ENCODE measurements around the gene RPUSD3.
A peak's percentile ranks its signal among the peaks of the same experiment; 100 is the strongest.
"Not testable (repeated sequence)": the region's sequence is repeated elsewhere in the genome, so short reads cannot be mapped to it uniquely, and the experiment has no call there.

The RPUSD3 gene

DNA sequence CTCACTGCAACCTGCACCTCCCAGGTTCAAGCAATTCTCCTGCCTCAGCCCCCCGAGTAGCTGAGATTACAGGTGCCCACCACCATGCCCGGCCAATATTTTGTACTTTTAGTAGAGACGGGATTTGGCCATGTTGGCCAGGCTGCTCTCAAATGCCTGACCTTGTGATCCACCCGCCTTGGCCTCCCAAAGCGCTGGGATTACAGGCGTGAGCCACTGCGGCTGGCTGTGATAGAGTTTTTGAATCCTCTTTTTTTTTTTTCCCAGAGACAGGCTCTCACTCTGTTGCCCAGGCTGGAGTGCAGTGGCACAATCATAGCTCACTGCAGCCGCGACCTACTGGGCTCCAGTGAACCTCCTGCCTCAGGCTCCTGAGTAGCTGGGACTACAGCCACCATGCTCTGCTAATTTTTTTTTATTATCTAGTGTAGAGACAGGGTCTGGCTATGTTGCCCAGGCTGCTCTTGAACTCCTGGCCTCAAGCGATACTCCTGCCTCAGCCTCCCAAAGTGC is 21.4 kb upstream of the RPUSD3 start:
- not testable (repeated sequence) for DNase-seq (ENCODE audit: low read depth, low spot score)

DNA sequence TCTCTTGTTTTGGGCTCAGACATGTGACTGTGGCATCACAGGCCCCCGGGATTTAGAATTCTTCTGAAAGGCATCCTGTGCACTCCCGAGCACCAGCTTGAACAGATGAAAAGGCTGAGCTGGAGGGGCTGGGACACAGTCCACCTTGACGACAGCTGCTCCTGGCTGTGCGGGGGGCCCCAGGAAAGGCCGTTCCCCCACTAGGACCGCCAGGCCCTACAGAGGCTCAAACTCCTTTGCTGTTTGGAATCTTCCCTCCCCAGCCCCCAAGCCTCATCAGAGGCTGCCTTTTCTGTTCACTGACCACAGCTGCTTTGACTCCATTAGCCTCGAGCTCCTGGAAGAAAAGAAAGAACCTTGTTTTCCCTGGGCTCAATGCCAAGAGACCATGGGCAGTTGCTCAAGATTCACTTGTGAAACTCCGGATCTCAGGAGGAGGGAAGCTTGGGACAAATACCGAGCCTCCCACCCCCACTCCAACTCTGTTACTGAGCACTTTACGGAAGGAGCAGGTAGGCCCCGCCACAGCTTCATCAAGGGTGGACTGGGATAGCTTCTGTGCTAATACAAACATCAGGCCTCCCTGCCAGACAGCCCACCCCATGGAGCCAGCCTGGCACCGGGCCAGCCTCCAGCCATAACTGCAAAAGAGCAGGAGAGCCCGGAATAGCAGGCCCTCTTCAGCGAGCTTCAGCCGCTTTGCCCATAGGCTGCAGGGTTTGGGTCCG is 20.6 kb upstream of the RPUSD3 start:
- no peak for DNase-seq (ENCODE audit: low read depth, low spot score)

DNA sequence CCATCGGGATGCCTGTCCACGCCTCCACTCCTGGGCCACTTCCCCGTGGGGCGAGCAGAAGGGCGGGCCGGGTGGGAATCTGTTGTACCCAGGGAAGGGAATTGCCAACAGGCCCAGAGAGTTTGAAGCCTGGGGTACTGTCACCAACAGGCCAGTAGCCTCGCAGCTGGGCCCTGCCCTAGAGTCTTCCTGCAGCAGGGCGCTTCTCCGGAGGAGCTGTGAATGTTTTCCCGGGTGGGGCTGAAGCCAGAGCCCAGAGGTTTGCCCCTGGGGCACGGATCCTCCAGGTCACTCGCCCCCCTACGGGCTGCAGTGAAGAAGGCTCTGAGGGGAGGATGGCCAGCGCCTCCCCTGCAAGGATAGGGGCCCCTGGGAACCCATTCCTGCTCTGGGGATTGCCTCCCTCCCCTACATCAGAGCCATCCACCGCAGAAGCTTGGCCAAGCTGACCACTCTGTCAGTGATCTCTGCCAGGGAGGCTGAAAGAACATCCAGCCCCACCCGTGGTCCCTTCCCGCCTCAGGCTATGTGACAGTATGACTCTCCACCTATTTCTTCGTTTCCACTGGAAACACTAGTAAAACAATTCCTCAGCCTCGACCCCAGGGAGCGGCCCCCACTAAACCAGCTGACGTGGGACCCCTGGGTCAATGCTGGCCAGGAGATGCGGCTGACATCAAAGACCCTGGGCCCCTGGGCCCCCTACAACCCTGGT is 19.4 kb upstream of the RPUSD3 start:
- no peak for DNase-seq (ENCODE audit: low read depth, low spot score)

DNA sequence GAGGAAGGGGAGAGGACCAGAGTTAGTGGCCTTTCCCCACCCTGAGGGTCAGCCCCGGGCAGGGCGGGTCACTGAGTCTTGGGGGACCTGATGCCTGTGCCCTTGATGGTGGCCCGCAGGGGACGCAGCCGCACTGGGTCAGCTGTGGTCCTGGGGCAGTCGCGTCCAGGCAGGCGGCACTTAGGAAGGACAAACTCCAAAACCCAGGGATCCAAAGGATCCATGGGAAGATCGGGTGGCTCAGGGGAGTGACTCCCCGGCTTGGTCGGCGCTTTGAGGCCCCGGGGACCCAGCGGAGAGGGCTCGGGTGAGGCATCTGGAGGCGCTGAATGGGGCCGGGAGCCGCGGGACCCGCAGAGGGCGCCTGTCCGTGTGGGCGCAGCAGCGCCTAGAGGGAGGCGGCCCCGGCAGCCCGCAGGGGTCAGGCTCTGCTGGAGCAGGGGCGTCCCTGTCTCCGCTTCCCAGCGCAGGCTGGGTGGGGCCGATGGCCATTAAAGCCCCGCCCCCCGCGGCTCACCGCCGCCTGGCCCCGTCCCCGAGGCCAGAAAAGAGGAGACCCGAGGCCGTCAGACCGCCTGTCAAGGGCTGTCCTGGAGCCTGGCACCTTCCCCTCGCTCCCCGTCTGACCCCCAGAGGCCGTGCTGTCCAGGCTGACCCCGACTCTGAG is 18.7 kb upstream of the RPUSD3 start:
- peak; percentile 88 for DNase-seq (ENCODE audit: low read depth, low spot score)

DNA sequence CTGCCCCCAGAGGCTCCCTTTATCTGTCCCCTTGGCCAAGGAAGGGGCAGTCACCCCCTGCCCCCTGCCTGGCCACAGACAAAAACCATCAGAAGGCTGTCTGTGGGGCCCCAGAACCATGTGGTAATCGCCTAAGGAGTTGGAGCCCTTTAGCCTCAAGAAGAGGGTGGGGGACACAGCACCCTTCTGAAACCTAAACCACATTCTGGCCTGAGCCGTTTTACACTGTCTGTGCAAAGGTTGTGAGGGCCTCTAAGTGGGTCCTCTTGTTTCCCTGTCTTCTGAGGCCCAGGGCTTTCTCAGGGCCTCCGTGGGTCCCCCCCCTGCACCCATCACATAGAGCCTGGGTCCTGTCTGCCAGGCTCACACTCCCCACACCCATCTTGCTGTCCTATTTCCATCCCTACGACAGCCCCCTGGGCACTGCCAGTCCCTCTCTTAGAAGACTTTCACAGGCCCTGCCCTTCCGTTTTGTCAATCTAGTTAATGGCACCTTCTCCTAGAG is 17.9 kb upstream of the RPUSD3 start:
- no peak for DNase-seq (ENCODE audit: low read depth, low spot score)

DNA sequence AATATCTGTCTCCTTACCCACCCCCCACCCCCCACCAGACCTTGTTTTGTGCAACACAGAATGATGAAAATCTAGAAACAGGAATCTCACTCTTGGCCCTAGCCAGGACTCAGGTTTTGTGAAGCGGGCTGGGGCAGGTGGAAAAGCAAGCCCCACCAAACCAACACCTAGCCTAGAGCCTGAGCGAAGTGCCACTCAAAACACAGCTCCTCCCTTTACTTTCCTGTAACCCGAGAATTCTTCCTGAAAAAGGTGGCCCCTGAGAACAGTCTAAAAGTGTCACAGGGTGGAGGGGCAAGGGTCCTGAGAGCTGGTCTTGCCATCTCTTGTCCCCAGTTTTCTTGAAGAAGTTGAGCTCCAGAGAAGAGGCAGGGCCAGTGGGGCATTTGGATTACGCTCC is 17.4 kb upstream of the RPUSD3 start:
- DNase-seq (ENCODE audit: low read depth, low spot score) = peak; percentile 25

DNA sequence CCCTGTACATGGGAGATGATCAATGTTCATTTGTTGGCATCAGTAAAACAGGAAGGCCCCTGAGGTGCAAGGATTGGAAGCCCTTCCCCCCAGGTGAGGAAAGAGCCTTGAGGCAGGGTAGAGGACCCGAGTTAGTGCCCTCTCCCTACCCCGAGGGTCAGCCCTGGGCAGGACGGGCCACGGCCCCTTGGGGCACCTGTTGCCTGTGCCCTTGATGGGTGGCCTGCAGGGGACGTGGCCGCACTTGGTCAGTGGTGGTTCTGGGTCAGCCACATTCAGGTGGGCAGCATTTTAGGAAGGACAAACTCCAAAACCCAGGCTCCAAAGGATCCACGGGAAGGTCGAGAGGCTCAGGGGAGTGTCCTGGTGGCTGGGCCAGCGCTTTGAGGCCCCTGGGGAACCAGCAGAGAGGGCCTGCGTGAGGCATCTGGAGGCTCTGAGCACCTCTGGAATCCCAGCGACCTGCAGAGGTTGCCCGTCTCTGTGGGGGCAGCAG is 15.8 kb upstream of the RPUSD3 start:
- DNase-seq (ENCODE audit: low read depth, low spot score) = no peak

DNA sequence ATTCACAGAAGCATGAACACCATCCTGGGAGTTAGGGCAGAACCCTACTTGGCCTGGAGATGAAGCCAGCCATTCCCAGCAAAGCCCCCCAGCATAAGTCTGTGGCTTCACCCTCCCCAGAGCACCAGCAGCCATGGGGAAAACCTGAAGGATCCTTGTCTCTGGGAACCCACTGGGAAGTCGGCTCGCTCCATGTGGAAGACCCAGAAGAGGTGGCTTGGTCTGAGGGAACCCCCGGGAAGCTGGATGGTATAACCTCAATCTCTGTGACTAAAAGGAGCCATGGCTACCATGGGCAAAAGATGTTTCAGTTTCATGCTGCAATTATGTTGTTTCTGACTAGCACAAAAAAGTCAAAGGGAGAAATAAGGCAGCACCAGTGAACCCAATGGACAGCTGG is 11.8 kb upstream of the RPUSD3 start:
- DNase-seq (ENCODE audit: low read depth, low spot score) = no peak

DNA sequence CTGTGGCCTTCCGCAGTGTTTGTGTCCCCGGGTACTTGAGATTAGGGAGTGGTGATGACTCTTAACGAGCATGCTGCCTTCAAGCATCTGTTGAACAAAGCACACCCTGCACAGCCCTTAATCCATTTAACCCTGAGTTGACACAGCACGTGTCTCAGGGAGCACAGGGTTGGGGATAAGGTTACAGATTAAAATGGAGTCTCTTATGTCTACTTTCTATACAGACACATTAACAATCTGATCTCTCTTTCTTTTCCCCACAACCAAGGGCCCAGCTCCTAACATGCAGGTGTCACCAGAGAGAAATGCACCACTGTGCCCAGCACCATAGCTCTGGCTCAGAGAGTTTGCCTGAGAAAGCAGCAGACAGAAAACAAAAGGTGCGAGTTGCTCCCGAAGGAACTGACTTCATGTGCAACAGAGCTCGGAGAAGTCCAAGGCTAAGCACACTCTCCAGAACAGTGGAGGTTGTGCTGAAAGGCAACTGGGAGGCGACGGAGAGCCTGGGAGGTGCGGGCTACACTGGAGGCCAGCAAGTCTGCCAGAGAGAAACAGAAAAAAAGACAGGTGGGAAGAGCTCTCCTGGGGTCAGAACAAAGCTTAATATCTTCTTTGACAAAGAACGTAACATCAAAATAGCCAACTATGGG is 10.6 kb upstream of the RPUSD3 start:
- DNase-seq (ENCODE audit: low read depth, low spot score) = peak; percentile 36

DNA sequence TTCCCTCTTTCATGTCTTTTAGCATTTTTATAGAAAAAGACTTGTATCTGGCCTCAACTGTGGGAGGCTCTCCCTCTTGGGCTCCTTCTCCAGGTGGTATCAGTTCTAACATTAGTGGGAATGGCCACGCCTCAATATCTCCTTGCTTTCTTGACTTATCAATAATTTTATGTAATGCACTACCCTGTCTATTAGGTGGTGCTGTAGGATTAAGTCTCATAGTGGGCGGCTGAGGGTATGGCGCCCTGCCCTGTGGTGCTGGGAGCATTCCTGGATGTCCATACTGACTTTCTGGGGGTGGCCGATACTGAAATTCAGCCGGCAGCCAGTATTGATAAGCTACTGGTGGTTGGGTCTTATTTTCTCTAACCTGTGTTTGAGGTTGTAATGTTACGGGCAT is 8.7 kb upstream of the RPUSD3 start:
- DNase-seq (ENCODE audit: low read depth, low spot score) = no peak

DNA sequence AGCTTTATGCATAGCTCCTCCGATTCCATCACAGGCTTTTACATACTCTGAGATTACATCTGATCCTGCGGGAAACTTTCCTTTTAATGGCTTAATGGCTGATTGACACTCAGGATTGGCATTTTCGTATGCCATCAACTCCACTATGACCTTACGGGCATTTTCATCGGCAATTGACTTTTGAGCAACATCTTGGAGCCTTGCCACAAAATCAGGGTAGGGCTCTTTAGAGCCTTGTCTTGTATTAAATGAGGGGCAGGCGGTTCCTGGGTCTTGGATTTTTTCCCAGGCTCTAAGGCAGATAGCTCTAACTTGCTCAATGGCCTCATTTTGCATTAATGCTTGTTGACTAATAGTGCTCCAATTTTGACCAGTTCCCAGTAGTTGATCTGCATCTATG is 8.1 kb upstream of the RPUSD3 start:
- DNase-seq (ENCODE audit: low read depth, low spot score) = not testable (repeated sequence)

DNA sequence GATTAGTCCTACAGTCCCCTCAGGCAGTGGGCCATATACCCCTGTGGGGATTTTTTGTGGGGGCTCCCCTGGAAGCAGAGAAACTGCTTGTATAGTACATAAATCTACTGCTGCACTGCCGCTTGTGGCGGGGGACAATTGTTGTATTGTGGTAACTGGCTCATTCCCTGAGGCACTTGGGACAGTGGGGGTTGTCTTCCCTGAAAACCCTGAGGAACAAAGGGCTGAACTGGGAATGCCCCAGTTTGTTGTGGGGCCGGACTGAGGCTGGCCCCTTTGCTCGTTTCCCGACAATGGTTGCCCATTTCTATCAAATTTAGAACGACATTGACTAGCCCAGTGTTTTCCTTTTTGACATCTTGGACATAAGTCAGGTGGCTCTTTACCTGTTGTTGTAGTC is 7.6 kb upstream of the RPUSD3 start:
- peak; percentile 31 for DNase-seq (ENCODE audit: low read depth, low spot score)

DNA sequence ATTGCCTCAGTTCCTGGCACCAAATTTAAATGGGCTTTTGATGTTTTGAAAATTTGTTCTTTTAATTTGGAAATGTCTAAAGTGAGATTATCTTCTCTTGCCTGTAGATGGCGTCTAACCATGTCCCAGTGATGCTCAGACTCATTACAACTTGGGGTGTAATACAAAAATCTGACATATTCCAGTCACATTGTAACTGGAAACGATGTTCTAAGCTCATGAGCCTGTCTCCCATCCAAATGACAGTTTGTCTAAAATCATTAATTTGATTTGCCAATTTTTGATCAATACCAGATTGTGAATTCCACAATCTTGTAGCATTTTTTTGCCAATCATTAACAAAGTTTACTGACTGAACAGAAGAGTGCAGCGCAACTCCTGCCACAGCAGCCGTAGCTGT is 5.1 kb upstream of the RPUSD3 start:
- DNase-seq (ENCODE audit: low read depth, low spot score) = not testable (repeated sequence)

DNA sequence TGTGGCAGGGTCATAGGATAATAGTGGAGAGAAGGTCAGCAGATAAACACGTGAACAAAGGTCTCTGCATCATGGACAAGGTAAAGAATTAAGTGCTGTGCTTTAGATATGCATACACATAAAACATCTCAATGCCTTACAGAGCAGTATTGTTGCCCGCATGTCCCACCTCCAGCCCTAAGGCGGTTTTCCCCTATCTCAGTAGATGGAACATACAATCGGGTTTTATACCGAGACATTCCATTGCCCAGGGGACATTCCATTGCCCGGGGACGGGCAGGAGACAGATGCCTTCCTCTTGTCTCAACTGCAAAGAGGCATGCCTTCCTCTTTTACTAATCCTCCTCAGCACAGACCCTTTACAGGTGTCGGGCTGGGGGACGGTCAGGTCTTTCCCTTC is 4.1 kb upstream of the RPUSD3 start:
- DNase-seq (ENCODE audit: low read depth, low spot score) = peak; percentile 69

DNA sequence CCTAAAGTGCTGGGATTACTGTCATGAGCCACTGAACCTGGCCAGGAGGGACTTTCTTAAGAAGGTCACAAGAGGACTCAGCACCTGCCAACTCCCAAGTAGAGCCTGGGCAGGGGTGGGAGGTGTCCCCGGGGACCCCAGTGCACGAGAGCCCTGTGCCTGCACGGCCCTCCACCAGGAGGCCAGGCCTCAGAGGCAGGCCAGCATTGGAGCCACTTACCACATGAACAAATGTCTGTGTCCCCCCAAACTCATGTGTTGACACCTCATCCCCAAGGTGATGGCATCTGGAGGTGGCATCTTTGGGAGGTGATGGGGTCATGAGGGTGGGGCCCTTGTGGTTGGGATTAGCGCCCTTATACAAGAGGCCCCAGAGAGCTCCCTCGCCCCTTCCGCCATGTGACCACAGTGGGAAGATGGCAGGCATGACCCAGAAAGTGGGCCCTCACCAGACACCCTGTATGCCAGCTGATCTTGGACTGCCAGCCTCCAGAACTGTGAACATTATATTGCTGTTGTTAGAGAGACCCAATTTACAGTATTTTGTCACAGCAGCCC is 3.2 kb upstream of the RPUSD3 start:
- no peak for DNase-seq (ENCODE audit: low read depth, low spot score)

DNA sequence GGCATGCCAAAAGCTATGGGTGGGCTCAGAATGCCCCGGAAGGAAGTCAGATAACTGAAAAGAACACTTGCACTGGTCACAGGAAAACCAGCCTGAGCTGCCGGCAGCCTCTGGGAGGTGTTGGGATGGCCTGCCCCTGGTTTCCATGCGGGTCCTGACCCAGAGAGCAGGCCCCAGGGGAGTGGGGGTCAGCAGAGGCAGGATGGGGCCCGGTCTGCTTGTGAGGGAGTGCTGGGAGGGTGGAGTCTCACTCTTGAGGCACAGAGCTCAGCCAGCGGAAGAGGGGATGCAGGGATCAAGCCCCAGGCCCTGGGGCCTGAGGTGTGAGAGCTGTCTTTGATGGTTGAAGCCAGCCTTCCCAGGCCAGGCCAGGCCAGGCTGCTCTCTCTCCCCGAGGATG is 2.4 kb upstream of the RPUSD3 start:
- DNase-seq (ENCODE audit: low read depth, low spot score) = peak; percentile 70

DNA sequence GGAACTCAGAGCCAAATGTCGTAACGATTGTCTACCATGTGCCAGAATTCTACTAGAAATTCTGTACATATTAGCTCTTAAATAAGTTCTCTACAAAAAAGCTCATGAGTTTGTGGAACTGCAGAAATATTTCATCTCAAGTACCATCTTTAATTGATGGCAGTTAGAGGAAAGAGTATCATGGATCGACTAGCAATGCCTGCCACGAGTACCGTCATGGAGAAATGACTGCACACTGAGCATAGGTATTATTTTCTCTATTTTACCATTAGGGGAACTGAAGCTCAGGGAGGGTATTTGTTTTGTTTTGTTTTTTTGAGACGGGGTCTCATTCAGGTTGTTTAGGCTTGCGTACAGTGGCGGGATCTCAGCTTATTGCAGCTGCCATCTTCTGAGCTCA is 2.8 kb downstream of the RPUSD3 start:
- no peak for DNase-seq (ENCODE audit: low read depth, low spot score)

DNA sequence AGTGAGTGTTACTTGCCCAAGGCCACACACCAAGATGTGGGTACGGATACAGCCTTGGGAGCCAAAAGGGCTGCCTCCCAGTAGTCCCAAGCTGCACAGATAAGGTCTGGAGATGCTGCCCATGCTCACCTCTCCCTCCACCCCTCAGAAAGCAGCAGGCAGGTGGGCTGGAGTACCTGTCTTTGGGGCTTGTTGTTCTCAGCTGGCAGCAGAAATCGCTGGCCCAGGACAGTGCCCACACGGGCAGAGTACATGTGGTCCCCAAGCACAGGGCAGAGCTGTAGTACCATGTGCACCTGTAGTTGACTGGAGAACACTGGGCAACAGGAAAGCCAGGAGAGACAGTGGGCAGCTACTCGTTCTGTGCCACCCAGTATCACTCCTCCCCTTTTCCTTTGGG is 5.0 kb downstream of the RPUSD3 start:
- no peak for DNase-seq (ENCODE audit: low read depth, low spot score)

DNA sequence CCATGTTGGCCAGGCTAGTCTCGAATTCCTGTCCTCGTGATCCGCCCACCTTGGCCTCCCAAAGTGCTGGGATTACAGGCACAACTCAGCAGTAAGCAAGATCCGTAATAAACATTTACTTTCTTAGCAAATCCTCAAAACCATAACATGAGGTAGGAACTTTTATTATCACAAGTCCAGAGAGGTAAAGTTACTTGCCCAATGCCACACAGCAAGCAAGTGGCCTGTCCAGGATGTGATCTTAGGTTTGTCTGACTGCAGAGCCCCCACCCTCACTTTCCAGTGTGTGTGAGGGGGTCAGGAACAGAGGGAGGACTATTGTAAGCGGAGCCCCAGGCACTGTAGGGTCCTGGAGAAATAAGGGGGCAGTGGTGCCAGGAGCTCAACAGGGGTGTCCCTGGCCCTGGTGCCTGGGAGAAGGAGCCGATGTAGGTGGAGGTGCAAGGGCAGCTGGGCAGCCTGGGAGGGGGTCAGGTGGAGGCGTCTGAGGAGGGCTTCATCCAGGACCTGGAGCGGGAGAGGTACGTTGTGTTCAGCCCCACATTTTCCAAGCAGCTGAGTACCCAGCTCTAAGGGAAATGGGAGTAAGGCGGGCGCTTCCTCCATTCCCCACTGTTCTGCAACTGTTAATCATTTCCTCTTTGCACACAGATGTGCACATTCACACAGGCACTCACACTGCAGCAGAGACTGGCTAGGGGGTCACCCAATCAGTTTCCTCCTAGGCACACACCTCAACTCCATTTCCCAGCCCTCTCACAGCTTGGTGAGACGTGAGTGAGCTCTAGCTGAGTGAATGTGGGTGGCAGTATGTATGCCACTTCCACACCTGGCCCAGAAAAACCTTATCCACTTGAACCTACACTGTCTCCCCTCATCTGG is 5.9 kb downstream of the RPUSD3 start:
- no peak for DNase-seq (ENCODE audit: low read depth, low spot score)
